Measurements from ENCODE around the gene ATP2C1. TPM values are rescaled to one million over a fixed set of nuclear protein-coding genes. Genes with fewer than 3 reads are reported as not detected.

The ATP2C1 gene
- total RNA-seq, 1 donor from 2014 or later: 128 TPM

DNA sequence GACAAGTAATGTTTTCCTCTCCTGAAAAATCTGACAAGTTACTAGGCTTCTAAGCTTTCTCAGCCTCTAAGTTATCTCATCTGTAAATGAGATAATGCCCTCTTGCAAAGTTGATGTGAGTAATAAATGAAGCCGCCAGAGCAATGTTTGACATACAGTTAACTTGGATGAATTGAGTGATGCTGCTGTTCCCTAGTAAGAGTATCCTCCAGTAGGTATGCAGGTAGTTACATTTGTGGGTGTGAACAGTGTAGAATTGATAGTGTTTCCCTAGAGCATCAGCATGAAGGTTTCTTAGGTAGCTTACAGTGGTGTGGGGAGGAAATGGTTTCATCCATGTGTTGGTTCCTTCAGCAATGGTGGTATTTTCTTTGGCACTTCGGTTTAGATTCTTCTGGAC lies 3.4 kb downstream of the ATP2C1 start:
- Histone ChIP-seq H3K9me3 (no peaks in the 10 kb centered on the region), H3K4me3 (no peak overlapping the region), H3K27ac (no peak overlapping the region), H3K27me3 (ENCODE audit: low read depth) (no peaks in the 10 kb centered on the region), H3K4me1 (peaks cover 52% of the 10 kb centered on the region), H3K36me3 (no peaks in the 10 kb centered on the region)
- ATAC-seq (no peak), DNase-seq (no peak)
- TF ChIP-seq, protein P1, sequence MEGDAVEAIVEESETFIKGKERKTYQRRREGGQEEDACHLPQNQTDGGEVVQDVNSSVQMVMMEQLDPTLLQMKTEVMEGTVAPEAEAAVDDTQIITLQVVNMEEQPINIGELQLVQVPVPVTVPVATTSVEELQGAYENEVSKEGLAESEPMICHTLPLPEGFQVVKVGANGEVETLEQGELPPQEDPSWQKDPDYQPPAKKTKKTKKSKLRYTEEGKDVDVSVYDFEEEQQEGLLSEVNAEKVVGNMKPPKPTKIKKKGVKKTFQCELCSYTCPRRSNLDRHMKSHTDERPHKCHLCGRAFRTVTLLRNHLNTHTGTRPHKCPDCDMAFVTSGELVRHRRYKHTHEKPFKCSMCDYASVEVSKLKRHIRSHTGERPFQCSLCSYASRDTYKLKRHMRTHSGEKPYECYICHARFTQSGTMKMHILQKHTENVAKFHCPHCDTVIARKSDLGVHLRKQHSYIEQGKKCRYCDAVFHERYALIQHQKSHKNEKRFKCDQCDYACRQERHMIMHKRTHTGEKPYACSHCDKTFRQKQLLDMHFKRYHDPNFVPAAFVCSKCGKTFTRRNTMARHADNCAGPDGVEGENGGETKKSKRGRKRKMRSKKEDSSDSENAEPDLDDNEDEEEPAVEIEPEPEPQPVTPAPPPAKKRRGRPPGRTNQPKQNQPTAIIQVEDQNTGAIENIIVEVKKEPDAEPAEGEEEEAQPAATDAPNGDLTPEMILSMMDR (IDR thresholded peaks at IDR 0.05): no peak
- intact Hi-C loops (cut with DNase I): no loop called here

DNA sequence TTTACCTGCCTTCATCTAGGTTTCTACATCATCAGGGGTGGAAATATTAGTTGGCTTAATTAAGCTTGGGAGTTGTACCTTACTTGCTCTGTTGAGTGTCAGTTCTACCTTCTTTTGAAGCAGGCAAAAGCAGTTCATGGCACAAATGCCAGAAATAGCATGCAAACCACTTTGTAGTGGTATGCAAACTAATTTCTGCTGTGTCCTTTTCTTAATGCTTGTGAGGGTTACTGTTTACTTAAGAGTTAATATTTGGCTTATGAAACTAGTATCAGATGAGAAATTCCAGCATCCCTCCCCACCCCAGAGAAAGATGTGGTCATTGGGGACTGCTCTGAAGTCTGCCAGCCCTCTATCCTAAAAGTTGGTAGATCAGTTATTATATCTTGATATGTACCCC lies 7.1 kb downstream of the ATP2C1 start:
- Histone ChIP-seq H3K4me1 (peaks cover 58% of the 10 kb centered on the region), H3K27ac (no peak overlapping the region), H3K4me3 (no peak overlapping the region), H3K9me3 (no peaks in the 10 kb centered on the region), H3K36me3 (no peaks in the 10 kb centered on the region), H3K27me3 (ENCODE audit: low read depth) (no peaks in the 10 kb centered on the region)
- DNase-seq (no peak), ATAC-seq (peak; percentile 75 to 83)
- intact Hi-C loops (cut with DNase I): no loop called here
- TF ChIP-seq, protein P1 (IDR thresholded peaks at IDR 0.05): no peak

DNA sequence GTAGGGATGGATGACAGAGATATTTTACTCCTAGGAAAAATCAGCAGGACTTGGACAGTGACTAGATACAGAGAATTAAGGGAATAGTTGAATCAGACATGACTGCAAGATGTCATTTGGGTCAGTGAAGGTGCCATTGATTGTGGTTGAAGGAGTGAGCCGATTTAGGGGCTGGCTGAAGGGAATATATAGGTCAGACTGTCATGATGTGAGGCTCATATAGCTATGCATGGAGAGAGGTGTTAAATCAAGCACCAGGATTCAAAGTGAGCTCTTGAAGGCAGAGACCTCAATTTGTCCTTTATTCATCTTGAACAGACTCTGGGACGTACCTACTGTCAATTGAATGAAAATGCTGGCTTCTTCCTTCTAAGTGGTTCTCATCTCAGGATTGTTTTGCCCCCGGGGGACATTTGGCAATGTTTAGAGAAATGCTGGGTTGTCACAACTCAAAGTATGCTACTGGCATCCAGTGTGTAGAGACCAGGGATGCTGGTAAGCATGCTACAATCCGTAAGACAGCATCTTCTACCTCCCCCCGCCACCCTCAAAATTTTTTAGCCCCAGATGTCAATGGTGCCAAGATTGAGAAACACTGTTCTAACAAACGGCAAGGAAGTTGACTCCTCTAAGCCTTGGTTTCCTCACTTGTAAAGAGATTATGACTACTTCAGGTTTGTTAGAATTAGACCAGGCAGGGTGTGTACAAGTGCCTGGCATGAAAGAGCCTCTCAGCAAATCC lies 7.8 kb downstream of the ATP2C1 start:
- Histone ChIP-seq H3K4me1 (peaks cover 60% of the 10 kb centered on the region), H3K27me3 (ENCODE audit: low read depth) (no peaks in the 10 kb centered on the region), H3K9me3 (no peaks in the 10 kb centered on the region), H3K27ac (no peak overlapping the region), H3K4me3 (no peak overlapping the region), H3K36me3 (no peaks in the 10 kb centered on the region)
- intact Hi-C loops (cut with DNase I): no loop called here
- TF ChIP-seq, protein P1 (IDR thresholded peaks at IDR 0.05): no peak
- DNase-seq: no peak
- ATAC-seq: peak; percentile 84 to 87

DNA sequence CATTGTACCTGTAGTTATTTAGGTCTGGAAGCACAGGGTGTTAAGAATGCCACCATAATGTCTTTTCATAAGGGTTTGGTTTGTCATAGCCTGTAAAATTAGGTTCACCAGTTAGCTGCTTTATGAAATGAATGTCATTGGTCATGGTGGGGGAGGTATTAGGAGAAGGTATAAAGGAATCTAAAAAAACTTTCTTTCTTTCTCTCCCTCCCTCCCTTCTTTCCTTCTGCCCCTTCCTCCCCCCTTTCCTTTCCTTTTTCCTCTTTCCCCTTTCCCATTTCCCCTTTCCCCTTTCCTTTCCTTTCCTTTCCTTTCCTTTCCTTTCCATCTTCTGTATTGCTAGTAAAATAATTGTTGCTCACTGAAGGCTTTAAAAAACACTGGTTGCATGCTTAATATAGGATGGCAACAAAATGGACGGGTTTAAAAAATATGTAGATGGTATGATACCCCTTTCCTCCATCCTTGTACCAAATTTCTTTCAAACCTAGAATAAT lies 9.6 kb downstream of the ATP2C1 start:
- ATAC-seq: no peak
- TF ChIP-seq, protein P1 (IDR thresholded peaks at IDR 0.05): no peak

DNA sequence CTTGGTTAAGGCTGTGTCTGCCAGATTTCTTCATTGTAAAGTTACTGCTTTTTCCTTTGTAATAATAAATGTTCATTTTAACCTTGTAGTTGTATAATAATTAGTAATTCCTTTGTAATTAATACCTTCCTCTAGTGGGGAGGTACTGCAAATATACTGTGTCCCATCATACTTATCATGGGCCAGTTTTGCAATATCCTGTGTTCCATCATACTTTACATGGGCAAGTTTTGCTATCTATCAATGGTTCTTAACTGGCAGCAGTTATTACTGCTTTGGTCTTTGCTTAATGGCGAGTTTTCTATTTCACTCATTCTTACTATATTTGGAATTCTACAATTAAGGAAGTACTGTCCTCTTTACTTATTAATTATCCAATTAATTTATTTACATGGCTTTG lies 10.6 kb downstream of the ATP2C1 start:
- Histone ChIP-seq H3K36me3 (no peaks in the 10 kb centered on the region), H3K4me3 (no peak overlapping the region), H3K27me3 (ENCODE audit: low read depth) (no peaks in the 10 kb centered on the region), H3K9me3 (no peaks in the 10 kb centered on the region), H3K4me1 (peaks cover 46% of the 10 kb centered on the region), H3K27ac (no peak overlapping the region)
- TF ChIP-seq, protein P1 (IDR thresholded peaks at IDR 0.05): no peak
- DNase-seq (no peak), ATAC-seq (no peak)
- intact Hi-C loops (cut with DNase I): no loop called here

More for the DNA sequence above, 9.6 kb downstream of the ATP2C1 start:
- H3K9me3 ChIP-seq: no peaks in the 10 kb centered on the region
- no peak for DNase-seq
- no peak overlapping the region for H3K27ac ChIP-seq
- intact Hi-C loops (cut with DNase I): no loop called here
- no peaks in the 10 kb centered on the region for H3K27me3 ChIP-seq (ENCODE audit: low read depth)
- H3K4me3 ChIP-seq: no peak overlapping the region
- peaks cover 46% of the 10 kb centered on the region for H3K4me1 ChIP-seq
- no peaks in the 10 kb centered on the region for H3K36me3 ChIP-seq
